HG03097 (cell line): ENCODE results near the gene ZNF608.

Source experiments
- ATAC-seq: cut with Tn5 transposase; IDR thresholded peaks from one replicate; pipeline ENCODE4 v1.9.1; 2021; ENCODE audit not compliant: unreplicated experiment, low FRiP score

Gene ZNF608

DNA sequence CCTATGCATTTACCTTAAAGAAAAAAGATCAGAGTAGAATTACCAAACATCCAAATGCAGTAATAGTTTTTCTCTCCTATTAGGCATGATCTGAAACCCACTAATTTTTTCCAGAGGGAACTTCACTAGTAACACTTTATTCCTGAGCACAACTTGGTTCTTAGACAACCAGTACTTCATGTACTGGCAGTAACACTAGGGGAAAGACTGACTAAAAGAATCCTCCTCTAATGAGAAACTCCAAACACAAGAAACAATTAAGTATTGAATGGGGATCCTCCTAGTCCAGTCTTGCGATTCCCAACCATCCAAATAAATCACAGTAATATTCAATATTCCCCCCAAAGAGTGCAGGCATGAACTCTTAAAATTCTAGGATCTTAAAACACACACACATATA, 48.9 kb downstream of the ZNF608 start:
- ATAC-seq, result no peak

DNA sequence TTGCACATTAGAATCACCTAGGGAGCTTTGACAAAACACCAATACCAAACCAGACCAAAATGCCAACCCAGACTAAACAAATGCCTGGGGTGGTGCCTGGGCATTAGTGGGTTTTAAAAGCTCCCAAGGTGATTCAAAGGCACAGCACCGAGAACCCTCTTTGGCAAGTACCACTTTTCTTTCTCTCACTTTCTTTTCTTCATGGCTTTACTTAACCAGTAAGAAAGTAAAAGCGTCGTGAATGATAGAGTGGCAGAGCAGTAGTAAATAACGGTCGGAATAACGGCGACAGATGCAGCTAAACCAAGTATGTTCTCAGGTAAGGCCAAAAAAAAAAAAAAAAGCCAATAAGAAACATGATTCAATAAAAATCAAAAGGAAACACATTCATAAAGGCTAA, 49.5 kb downstream of the ZNF608 start:
- no peak for ATAC-seq
